Breast epithelium (tissue), 3 donors: ENCODE measurements around the gene SDK1.

Experiments
- POLR2AphosphoS5 ChIP-seq, 3 donors: sonication (generic); formaldehyde crosslinking; IDR thresholded peaks; one replicate each; pipeline ENCODE4 v1.6.1; 2017; ENCODE audit warnings: antibody characterized with exemption in 3 of 3
- TF ChIP-seq, protein P1 (sequence below), 3 donors: fragments of 450-650 bp; IDR thresholded peaks; one replicate each; pipeline ENCODE4 v1.5.1; 2016 to 2017; ENCODE audit warnings: antibody characterized with exemption in 3 of 3, mild to moderate bottlenecking in 3 of 3, moderate library complexity in 3 of 3

DNA sequence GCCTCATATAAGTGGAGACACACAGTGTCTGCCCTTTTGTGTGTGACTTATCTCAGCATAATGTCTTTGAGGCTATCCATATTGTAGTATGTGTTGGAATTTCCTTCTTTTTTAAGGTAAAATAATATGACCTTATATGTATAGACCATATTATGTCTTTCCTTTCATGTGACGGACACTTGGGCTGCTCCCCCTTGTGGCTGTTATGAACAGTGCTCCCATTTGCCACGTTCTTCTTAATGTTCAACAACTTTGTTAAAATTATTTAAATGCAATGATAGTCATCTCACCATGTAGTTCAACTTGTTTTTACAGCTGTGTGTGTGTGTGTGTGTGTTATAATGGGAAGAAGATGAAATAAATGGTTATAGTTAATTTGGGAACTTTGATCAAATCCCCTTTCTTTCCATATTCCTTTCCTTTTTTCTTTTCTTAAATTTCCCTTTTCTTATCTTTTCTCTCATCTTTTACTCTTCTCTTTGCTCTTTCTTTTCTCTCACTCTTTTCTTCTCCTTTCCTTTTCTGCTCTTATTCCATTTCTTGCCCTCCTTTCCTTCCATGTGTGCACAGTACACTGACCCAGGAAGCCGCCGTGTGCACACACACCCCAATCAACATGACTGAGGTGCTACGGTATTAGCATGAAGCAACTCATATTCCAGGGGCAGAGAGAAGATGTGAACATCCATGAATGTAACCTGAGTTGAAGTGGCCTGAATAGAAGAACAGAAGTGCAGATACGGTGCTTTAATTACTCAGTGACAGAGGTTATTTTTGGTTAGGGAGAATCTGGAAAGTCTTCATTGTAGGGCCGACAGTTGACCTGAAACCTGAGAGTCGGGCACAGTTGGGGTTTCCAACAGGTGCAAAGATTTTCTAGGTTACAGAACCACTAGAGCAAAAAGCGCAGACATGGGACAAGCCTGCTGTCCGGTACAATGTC, 596.6 kb downstream of the SDK1 start:
- TF ChIP-seq, protein P1, sequence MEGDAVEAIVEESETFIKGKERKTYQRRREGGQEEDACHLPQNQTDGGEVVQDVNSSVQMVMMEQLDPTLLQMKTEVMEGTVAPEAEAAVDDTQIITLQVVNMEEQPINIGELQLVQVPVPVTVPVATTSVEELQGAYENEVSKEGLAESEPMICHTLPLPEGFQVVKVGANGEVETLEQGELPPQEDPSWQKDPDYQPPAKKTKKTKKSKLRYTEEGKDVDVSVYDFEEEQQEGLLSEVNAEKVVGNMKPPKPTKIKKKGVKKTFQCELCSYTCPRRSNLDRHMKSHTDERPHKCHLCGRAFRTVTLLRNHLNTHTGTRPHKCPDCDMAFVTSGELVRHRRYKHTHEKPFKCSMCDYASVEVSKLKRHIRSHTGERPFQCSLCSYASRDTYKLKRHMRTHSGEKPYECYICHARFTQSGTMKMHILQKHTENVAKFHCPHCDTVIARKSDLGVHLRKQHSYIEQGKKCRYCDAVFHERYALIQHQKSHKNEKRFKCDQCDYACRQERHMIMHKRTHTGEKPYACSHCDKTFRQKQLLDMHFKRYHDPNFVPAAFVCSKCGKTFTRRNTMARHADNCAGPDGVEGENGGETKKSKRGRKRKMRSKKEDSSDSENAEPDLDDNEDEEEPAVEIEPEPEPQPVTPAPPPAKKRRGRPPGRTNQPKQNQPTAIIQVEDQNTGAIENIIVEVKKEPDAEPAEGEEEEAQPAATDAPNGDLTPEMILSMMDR (IDR thresholded peaks at IDR 0.05) = peak; percentile 57 to 71 (median 63)
- no peak for TF ChIP-seq POLR2AphosphoS5 (IDR thresholded peaks at IDR 0.05)
